Keratinocyte (primary cell): Measurements from ENCODE around the gene ADGRD1. TPM values are rescaled to one million over a fixed set of nuclear protein-coding genes. Genes with fewer than 3 reads are reported as not detected.

ENCODE experiments used
- DNase-seq: peaks from one replicate; pipeline ENCODE4 v3.0.0-alpha.2; 2011; ENCODE audit warnings: low read depth, missing footprints, low spot score
- FAIRE-seq: peaks from 2 replicates; lab custom pipeline; 2011; peaks lifted over from hg19 to GRCh38; lab: Jason Lieb, UNC
- H2AFZ ChIP-seq: 2 replicates; pipeline ENCODE4 v1.6.0; 2012; ENCODE audit warnings: low read length, control low read depth, inconsistent platforms; ENCODE audit not compliant: control insufficient read depth
- H3K27ac ChIP-seq: 2 replicates; pipeline ENCODE4 v1.5.1; 2011; ENCODE audit warnings: low read length; ENCODE audit not compliant: control insufficient read depth, insufficient read depth
- H3K27me3 ChIP-seq: 3 replicates; pipeline ENCODE4 v1.6.0; 2011; ENCODE audit warnings: low read length; ENCODE audit not compliant: control insufficient read depth, insufficient read depth; ENCODE audit errors: extremely low read depth
- H3K36me3 ChIP-seq, 2 experiments: 2 replicates in 1 of 2; 3 replicates in 1 of 2; pipeline ENCODE4 v1.5.1; 2011; ENCODE audit warnings: low read length in 2 of 2, mild to moderate bottlenecking in 1 of 2; ENCODE audit not compliant: control insufficient read depth in 2 of 2, insufficient read depth in 2 of 2; ENCODE audit errors: extremely low read depth in 1 of 2
- H3K4me1 ChIP-seq: 3 replicates; pipeline ENCODE4 v1.5.1; 2011; ENCODE audit warnings: low read length; ENCODE audit not compliant: control insufficient read depth, insufficient read depth; ENCODE audit errors: extremely low read depth
- H3K4me2 ChIP-seq: 3 replicates; pipeline ENCODE4 v1.6.0; 2011; ENCODE audit warnings: low read depth, low read length; ENCODE audit not compliant: control insufficient read depth, insufficient read depth; ENCODE audit errors: extremely low read depth
- H3K4me3 ChIP-seq, 3 experiments: fragments of 200-600 bp in 1 of 3; sonication (generic) in 1 of 3; 2 replicates in 2 of 3; 3 replicates in 1 of 3; pipeline ENCODE4 v1.5.1; 2011 to 2016; ENCODE audit warnings: low read length in 3 of 3, mild to moderate bottlenecking in 3 of 3, control low read depth in 2 of 3, inconsistent platforms in 1 of 3, low read depth in 1 of 3, mixed read lengths in 1 of 3, mixed run types in 1 of 3, moderate library complexity in 1 of 3; ENCODE audit not compliant: control insufficient read depth in 2 of 3, insufficient read depth in 2 of 3; ENCODE audit errors: extremely low read depth in 1 of 3
- H3K79me2 ChIP-seq: 2 replicates; pipeline ENCODE4 v1.6.0; 2012; ENCODE audit warnings: low read length; ENCODE audit not compliant: control insufficient read depth, insufficient read depth
- H3K9ac ChIP-seq: 3 replicates; pipeline ENCODE4 v1.6.0; 2011; ENCODE audit warnings: low read length; ENCODE audit not compliant: control insufficient read depth, insufficient read depth; ENCODE audit errors: extremely low read depth
- H3K9me1 ChIP-seq: 3 replicates; pipeline ENCODE4 v1.6.0; 2011; ENCODE audit warnings: low read length; ENCODE audit not compliant: control insufficient read depth, insufficient read depth; ENCODE audit errors: extremely low read depth
- H3K9me3 ChIP-seq: 2 replicates; pipeline ENCODE4 v1.5.1; 2012; ENCODE audit warnings: low read depth, low read length; ENCODE audit not compliant: control insufficient read depth
- H4K20me1 ChIP-seq: 3 replicates; pipeline ENCODE4 v1.6.0; 2011; ENCODE audit warnings: low read length; ENCODE audit not compliant: control insufficient read depth, insufficient read depth; ENCODE audit errors: extremely low read depth
- EZH2 ChIP-seq: IDR thresholded peaks from one replicate; pipeline ENCODE4 v1.6.1; 2012; ENCODE audit warnings: inconsistent platforms, mild to moderate bottlenecking, low read length, moderate library complexity
- dilution Hi-C: fragments of 300-500 bp; cut with MboI; formaldehyde crosslinking; loops from one replicate; pipeline ENCODE4 v1.7.0; 2020; ENCODE audit warnings: low sequenced_read_pairs; ENCODE audit not compliant: extremely low pct_ligation_motif_present
- polyA plus RNA-seq, 5 experiments: library from polyadenylated mRNA; depleted of rRNA in 3 of 5; stranded (reverse) in 3 of 5; stranded (forward) in 1 of 5; unstranded in 1 of 5; fragments of >200 nt; gene quantifications; 1 replicate in 1 of 5; 2 replicates in 3 of 5; 3 replicates in 1 of 5; pipeline versions ENCODE4 v1.2.1 to v1.2.3, GENCODE V29; 2011 to 2012; ENCODE audit warnings: missing spikeins in 2 of 5, low read depth in 1 of 5, low replicate concordance in 1 of 5
- TF ChIP-seq, protein P1 (sequence below), 3 experiments: IDR thresholded peaks in 1 of 3; conservative IDR thresholded peaks in 1 of 3; optimal IDR thresholded peaks in 1 of 3; 2 replicates in 2 of 3; 3 replicates in 1 of 3; pipeline versions ENCODE3 to v1.5.1; 2011; ENCODE audit warnings: low read length in 3 of 3, mild to moderate bottlenecking in 3 of 3, moderate library complexity in 2 of 3, control low read depth in 1 of 3, inconsistent platforms in 1 of 3; ENCODE audit not compliant: insufficient read depth in 2 of 3; ENCODE audit errors: extremely low read depth in 1 of 3

Gene ADGRD1
- polyA plus RNA-seq, 1 donor (not counting 4 experiments of a cell fraction or from before 2014, with no cell fraction given), result not detected

DNA sequence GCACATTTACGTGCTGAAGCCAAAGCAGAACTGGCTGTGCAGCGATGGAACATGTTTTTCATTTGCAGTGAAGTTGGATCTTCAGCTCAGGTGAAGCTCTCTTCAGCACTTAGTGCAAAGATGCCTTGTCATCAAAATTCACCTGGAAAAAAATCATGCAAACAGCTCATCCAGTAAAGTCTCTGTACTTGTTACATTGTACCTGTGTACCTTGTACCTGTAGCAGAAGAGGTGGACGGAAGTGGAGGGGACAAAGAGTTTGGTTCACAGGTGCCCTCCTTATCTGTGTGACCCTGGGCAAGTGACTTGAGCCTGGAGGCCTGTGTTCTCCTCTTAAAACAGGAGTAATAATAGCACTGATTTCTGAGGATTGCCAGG is 54.0 kb downstream of the ADGRD1 start:
- no peaks in the 10 kb centered on the region for H3K36me3 ChIP-seq
- H4K20me1 ChIP-seq, result no peaks in the 10 kb centered on the region
- H3K4me2 ChIP-seq, result no peak overlapping the region
- H3K27ac ChIP-seq, result no peak overlapping the region
- H3K79me2 ChIP-seq, result no peaks in the 10 kb centered on the region
- peaks cover 9% of the 10 kb centered on the region for H3K9me3 ChIP-seq
- H3K4me3 ChIP-seq, result no peak overlapping the region
- no peak for TF ChIP-seq EZH2
- TF ChIP-seq, protein P1, sequence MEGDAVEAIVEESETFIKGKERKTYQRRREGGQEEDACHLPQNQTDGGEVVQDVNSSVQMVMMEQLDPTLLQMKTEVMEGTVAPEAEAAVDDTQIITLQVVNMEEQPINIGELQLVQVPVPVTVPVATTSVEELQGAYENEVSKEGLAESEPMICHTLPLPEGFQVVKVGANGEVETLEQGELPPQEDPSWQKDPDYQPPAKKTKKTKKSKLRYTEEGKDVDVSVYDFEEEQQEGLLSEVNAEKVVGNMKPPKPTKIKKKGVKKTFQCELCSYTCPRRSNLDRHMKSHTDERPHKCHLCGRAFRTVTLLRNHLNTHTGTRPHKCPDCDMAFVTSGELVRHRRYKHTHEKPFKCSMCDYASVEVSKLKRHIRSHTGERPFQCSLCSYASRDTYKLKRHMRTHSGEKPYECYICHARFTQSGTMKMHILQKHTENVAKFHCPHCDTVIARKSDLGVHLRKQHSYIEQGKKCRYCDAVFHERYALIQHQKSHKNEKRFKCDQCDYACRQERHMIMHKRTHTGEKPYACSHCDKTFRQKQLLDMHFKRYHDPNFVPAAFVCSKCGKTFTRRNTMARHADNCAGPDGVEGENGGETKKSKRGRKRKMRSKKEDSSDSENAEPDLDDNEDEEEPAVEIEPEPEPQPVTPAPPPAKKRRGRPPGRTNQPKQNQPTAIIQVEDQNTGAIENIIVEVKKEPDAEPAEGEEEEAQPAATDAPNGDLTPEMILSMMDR (optimal IDR thresholded peaks at IDR 0.05 in 1 of 3, IDR thresholded peaks at IDR 0.05 in 1 of 3, conservative IDR thresholded peaks at IDR 0.05 in 1 of 3; ENCODE audit: extremely low read depth in 1 of 3, insufficient read depth in 2 of 3, low read length in 3 of 3), result no peak
- dilution Hi-C loops, result no loop called here
- FAIRE-seq (no peak), DNase-seq (no peak)
- H3K4me1 ChIP-seq, result no peaks in the 10 kb centered on the region
- H2AFZ ChIP-seq, result no peak overlapping the region
- H3K9ac ChIP-seq, result no peak overlapping the region
- H3K27me3 ChIP-seq, result no peaks in the 10 kb centered on the region
- no peaks in the 10 kb centered on the region for H3K9me1 ChIP-seq

GRCh38 chr12:131008131-131008912 is 54.6 kb downstream of the ADGRD1 start:
- Histone ChIP-seq H3K4me1 (no peaks in the 10 kb centered on the region), H2AFZ (no peak overlapping the region), H3K9ac (no peak overlapping the region), H3K36me3 (no peaks in the 10 kb centered on the region), H3K9me1 (no peaks in the 10 kb centered on the region), H4K20me1 (no peaks in the 10 kb centered on the region), H3K27ac (no peak overlapping the region), H3K9me3 (peaks cover 9% of the 10 kb centered on the region), H3K27me3 (no peaks in the 10 kb centered on the region), H3K79me2 (no peaks in the 10 kb centered on the region), H3K4me3 (no peak overlapping the region), H3K4me2 (no peak overlapping the region)
- dilution Hi-C loops, result no loop called here
- DNase-seq, result no peak
- no peak for FAIRE-seq
- TF ChIP-seq, protein P1 (optimal IDR thresholded peaks at IDR 0.05 in 1 of 3, IDR thresholded peaks at IDR 0.05 in 1 of 3, conservative IDR thresholded peaks at IDR 0.05 in 1 of 3; ENCODE audit: extremely low read depth in 1 of 3, insufficient read depth in 2 of 3, low read length in 3 of 3), result no peak
- no peak for TF ChIP-seq EZH2
